Fibroblast of skin of left biceps (primary cell): ENCODE measurements around the gene NDUFB4.
A peak's percentile ranks its signal among the peaks of the same experiment; 100 is the strongest.
"Not testable (repeated sequence)": the region's sequence is repeated elsewhere in the genome, so short reads cannot be mapped to it uniquely, and the experiment has no call there.

Experiments
- DNase-seq, 2 experiments: peaks; one replicate each; pipeline ENCODE4 v3.0.0-alpha.2; 2013; ENCODE audit warnings: low read depth in 2 of 2

Gene NDUFB4

DNA sequence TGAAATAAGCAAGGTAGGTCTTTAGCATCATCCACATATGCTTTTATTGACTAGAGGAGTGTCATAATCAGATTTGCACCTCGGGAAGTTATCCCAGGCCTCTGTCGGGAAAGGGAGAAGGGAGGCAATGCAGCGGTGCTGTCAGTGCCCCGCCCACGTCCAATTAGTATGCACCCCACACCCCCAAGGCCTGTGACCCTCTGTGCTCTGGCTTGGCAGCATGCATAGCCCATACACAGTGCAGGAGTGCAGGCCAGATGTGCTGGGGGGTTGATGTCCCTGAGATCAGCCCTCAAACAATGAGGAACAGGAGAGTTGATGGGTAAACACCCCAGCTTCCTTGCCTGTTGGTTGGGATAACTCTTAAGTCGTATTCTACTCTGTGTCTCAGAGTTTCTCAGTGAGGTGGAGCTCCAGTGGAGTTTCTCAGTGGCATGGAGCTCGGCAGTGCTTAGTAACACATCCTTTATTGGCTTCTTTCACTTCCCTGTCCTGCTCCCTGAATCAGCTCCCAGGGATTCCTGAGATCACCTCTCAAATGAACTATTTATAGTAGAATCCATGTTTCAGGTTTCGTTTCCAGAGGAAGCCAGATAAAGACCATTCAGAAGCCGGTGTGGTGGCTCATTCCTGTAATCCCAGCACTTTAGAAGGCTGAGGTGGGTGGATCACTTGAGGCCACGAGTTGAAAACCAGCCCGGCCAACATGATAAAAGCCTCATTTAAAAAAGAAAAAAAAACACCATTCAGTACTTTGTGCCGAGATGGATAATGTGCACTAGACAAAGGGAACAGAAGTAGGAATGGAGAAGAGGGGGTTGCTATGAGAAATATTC is 26.7 kb upstream of the NDUFB4 start:
- no peak for DNase-seq

DNA sequence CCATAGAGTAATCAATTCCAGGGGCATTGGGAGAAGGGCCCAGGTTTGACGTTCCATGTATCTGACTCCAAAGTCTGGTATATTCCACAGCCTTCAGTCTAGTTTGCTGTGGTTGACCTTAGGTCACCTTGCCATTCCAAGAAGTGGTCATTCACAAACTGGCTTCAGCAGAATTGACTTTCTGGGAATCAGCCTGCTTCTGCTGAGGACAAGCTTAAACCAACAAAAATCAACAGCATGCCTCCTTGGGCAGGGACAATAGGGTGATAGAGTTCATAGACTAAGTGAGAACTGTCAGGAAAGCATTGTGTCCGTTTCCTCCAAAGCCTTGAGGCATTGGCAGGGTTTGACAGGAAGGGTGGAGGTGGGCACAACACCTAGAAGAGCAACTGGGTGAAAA is 24.1 kb upstream of the NDUFB4 start:
- no peak for DNase-seq

DNA sequence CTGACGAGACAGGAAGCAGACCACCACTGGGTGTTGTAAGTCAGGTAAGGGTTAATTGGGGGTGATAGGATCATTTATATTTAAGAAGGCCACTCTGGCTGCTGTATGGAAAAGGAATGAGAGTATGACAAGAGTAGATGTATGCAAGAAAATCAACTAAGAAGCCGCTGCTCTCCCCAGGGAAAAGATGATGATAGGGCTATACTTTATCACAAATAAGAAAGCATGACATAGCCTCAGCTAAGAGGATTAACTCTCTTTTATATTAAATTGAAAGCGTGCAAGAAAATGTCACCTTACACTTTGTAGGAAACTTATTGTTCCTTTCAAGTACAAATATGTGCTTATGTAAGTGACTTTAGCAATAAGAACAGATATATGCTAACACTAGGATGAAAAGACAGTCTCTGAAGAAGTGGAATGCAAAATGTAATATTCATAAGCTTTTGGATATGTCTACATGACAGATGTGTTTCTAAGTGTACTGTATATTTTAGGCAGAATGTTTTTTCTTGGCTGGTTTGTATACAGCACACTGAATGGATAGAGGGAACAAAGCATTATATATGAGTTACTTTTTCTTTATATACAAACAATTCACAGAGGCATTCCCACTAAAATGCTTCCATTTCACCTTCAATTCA is 8.7 kb upstream of the NDUFB4 start:
- DNase-seq, result no peak

DNA sequence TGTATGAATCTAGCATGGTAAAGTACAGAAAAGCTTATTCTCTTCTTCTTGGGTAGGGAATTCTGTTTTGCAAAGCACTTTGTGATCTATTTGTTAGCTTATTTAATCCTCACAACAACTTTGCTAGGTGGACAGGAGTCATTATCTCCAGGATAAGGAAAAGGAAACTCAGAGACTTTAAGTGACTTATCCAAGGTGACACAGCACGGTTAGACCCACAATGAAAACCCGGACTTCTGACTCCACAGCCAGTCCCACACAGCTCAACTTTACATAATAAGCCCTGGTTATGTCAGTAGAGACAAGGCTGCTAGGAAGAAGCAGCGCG is 384 bp upstream of the NDUFB4 start:
- DNase-seq, result no peak

DNA sequence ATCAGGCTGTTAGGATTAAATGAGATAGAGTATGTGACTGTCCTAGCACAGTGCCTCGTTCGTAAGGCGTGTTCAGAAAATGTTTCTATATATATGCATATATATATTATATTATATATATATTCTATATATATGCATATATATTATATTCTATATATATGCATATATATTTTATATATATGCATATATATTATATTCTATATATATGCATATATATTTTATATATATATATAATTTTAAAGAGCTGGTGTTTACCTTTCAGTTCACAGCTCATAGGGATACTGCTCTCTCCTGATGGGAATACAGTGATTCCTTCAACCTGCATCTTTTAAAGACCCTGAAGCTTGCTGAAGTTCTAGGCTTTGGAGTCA is 702 bp downstream of the NDUFB4 start:
- DNase-seq, result no peak

DNA sequence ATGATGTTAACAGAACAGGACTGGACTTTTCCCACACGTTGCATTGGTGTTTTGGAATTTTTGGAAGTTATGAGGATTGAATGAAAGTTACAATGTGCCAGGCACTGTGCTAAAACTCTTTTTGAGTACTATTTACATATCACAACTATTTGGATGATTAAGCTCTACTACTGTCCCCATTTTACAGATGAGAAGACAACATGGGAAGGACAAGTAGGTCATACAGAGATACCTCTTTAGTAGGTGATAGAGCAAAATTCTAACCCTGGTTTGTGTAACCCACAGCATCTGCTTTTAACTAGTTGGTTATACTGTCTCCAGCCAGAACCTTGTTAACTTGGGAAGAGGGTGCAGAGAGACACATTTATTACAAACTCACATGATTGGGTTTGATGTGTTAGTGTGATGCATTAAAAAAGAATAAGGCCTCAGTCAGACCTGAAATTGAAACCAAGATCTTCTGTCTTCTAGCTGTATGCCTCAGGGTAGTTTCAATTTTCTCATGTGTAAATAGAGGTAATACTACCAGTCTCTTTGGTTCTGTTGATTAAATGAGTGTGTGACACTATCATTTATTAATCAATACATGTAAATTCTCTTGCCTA is 1.4 kb downstream of the NDUFB4 start:
- no peak for DNase-seq

DNA sequence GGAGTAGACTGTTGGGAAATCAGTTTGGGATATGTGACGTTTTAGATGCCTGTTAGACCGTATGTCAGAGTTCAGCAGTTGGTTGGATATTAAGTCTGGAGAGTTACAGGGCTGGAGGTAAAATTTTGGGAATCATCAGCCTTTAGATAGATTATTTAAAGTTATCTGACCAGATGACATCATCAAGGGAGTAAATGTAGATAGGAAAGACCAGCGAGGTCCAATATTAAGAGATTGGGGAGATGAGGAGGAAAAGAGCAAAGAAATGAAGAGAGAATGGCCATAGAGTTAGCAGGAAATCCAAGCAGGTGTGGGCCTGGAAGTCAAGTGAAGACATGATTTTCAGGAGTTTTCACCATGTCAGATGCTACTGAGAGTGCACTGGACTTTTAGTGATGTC is 3.1 kb downstream of the NDUFB4 start:
- no peak for DNase-seq

DNA sequence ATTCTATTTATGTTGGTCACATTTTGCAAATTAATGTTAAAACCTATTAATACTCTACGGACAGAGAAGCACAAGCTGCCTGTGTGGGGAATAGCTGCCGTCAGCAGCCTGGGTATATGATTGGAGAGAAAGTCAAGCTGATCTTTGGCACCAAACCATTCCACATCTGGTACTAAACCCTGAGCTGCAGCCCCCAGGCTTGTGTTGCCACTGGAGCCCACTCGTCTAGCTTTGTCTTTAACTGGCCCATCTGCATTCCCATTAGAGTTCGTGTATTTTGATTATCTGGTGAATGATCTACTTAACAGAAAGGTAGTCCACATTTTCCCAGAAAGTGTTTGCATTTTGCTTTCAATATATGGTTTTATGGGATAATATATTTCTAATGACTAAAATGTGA is 5.4 kb downstream of the NDUFB4 start:
- DNase-seq, result no peak

DNA sequence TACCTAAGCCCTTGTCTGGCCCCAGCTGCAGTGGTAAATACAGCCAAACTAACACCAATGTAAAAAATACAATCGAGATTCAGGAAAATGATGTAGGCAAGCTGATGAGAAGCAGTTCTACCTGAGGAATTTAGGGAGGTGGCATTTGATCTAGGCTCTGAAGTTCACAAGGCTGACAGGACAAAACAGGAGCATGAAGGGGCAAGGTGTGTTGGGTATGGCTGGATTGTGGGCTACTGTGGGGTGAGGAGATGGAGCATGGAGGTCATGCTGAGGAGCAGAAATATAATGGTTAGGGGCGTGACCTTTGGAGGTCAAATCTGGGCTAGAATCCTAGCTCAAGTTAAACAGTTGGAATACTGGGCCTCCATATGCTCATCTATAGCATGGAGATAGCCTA is 6.5 kb downstream of the NDUFB4 start:
- DNase-seq, result no peak

DNA sequence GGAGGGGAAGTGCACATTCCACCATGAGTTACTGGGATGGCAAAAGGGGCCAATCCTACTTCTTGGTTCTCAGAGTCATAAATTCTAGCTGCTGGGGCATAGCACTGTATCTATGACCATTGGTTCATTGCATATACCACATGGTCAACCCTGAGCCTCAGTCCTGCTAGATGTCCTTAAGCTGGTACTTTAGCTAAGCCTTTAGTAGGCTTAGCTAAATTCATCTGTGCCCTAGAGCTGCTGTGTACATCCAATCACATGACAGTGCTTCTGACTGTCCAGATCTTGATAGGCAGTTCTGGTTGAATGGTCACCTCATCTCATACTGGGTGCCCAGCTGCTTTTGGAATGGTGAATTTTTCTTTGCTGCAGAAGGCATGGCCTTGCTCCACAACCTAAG is 8.2 kb downstream of the NDUFB4 start:
- DNase-seq, result no peak

DNA sequence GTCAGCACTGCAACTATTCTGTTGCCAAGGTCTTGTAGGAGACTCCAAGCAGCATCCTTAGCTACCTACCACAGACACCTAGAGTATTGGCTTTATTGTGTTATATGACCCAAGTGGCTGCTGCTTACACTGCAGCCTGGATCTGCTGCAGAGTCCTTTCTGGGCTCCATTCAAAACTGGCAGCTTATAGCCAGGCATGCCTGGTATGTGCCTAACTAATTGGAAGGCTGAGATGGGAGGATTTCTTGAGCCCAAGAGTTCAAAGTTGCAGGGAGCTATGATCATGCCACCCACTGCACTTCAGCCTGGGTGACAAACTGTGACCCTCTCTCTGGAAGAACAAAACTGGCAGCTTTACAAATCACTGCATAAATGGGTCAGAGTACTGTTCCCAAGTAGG is 8.6 kb downstream of the NDUFB4 start:
- no peak for DNase-seq

DNA sequence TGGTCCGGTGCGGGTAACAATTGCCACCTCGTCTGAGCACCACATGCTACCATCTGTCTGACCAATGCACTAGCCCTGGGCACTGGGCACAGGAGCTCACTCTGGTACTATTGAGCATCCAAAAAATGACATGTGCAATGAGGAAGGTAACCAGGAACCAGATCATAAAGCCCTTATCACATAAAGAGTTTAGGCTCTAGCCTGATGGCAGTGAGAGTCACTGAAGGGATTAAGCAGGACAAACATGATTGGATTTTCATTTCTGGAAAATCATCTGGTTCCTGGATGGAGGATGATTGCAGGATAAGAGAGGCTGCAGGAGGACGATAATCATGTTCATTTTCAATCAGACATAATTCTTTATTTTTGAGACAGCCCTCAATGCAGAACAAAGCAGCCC is 12.4 kb downstream of the NDUFB4 start:
- DNase-seq, result no peak

DNA sequence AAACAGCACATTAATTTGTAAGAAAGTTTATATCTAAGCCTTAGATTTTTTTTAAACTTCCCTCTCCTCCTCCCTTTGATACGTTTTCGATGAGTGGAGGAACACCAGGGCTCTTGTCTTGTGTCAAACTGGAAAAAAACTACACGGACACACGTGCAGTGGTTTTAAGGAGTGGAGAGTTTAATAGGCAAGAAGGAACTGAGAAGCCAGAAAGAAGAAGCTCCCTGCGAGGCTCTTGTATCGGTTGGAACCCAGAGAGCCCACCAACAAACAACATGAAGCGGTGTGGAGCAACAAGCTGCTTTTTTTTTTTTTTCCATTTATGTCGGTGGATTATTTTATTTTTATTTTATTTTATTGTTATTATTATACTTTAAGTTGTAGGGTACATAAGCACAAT is 18.6 kb downstream of the NDUFB4 start:
- no peak for DNase-seq

DNA sequence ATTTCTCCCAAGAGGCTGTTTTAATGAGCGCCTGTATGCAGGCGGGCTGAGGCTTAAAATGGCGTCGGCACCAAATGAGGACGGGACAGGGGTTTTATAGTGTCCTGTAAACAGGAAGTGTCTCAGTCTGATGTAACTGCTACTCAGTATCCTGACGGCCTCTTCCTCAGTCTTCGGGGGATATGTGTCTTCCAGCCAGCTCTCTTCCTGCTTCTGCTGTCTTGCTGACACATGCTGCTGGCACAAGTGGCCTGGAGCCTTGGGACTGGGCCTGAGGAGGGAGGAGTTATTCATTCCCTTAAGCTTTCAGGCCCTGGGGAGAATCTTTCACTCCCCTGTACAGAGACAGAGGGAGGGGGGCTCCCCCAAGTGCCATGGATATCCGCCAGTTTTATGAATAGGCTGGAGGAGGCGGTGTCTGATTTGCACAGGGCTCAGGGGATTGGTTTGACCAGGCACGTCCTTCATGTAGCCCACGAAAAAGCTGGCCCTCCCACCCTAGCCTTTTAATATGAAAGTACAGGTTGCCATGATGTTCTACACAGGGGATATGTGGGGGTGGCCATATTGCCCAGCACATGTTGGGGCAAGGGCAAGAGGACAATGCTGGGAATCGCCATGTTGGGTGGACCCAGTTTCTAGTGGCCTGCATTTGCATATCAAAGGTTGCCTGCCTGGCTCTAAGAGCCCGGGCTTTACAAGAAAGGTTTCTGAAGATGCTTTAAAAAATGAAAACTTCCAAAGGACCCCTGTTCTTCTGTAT is 19.9 kb downstream of the NDUFB4 start:
- DNase-seq, result peak in 1 of 2 experiments; percentile 41

DNA sequence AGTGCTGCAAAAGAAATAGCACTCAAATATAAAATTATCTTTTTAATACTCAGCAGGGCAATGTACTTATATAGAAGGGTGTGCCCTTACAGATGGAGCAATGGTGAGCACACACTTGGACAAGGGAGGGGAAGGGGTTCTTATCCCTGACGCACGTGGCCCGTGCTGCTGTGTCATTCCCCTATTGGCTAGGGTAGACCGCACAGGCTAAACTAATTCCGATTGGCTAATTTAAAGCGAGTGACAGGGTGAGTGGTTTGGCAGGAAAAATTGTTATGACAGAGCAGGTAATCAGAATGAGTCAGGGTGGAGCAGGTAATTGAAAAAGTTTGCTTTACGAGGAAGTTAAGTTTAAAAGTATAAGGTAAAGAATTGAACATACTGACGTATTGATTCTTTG is 20.6 kb downstream of the NDUFB4 start:
- DNase-seq, result not testable (repeated sequence)

DNA sequence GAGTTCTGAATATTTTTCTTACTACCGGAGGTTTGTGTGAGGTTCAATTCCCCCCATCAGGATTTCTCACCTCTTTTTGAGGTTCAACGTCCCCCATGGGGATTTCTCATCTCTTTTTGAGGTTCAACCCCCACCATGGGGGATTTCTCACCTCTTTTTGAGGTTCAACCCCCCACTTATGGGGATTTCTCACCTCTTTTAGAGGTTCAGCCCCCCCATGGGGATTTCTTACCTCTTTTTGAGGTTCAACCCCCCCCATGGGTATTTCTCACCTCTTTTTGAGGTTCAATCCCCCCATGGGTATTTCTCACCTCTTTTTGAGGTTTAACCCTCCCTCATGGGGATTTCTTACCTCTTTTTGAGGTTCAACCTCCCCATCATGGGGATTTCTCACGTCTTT is 26.3 kb downstream of the NDUFB4 start:
- DNase-seq, result no peak

DNA sequence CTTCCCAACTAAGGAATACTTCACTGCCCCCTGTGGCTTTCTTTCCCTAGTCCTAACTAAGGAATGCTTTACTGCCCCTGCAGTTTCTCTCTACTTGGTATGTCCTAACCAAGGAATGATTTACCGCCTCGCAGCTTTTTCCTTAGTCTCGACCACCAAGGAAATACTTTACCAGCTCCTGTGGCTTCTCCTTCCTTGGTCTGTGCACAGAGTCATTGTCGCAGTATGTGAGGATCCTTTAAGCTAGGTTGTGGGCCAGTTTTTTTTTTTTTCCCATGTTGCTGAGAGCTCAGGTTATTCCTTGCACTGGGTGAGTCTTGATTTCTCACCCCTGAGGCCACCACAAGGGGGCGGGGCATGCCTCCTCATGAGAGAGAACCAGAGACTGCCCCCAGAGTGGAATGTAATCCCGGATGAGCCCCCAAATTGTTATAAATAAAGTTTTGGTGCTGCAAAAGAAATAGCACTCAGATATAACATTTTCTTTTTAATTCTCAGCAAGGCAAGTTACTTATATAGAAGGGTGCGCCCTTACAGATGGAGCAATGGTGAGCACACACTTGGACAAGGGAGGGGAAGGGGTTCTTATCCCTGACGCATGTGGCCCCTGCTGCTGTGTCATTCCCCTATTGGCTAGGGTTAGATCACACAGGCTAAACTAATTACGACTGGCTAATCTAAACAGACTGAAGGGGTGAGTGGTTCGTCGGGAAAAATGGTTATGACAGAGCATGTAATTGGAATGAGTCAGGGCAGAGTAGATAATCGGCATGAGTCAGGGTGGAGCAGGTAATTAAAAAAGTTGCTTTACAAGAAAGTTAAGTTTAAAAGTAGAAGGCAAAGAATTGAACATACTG is 27.0 kb downstream of the NDUFB4 start:
- DNase-seq, result no peak

DNA sequence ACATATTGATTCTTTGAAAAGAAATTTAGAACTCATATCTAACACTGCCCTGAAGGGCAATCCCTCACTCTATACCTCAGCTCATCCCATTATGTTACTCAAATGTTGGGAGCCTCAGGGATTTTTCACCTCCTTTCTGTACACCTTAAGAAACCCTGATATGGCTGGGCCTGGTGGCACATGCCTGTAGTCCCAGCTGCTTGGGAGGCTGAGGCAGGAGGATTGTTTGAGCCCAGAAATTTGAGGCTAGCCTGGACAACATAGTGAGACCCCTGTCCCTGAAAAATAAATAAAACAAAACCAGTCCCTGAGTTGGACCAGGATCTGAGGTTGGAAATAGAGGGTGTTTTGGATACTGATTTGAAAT is 27.6 kb downstream of the NDUFB4 start:
- no peak for DNase-seq

DNA sequence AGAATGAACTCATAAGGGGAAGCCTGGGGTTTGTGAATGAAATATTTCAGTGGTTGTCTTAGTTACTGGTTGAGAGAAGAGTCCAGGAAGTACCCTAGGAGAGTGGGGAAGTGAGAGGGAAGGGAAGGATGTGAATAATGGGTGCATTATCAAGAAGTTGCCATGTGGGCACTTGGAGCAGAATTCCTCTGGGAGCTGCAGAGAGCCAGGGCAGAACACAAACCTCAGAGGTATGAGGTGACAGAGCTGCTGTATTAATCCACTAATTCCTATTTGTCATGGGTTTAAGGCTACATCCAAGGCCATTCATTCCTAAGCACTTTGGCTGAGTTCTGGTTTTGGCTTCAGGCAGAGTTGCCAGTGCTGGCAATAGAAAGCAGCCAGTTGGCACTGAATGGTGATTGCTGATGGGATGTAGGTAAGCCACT is 29.0 kb downstream of the NDUFB4 start:
- no peak for DNase-seq

DNA sequence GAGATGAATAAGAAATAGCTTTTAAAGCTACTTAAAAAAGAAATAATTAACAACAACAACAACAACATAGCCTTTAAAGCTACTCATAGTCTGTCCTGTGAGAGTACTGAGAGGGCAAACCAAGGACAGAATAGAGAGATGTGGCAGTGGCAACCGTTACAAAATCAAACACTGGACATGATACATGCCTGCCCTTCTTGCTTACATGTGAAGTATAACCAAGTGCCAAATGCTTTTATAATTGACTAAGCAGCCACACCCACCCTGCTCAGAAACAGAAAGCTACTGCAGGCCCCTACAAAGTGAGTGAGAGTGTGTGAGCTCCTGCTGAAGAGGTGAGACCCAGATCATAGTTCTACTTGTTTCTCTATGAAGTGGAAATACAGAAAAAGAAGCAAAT is 38.4 kb downstream of the NDUFB4 start:
- DNase-seq, result no peak

DNA sequence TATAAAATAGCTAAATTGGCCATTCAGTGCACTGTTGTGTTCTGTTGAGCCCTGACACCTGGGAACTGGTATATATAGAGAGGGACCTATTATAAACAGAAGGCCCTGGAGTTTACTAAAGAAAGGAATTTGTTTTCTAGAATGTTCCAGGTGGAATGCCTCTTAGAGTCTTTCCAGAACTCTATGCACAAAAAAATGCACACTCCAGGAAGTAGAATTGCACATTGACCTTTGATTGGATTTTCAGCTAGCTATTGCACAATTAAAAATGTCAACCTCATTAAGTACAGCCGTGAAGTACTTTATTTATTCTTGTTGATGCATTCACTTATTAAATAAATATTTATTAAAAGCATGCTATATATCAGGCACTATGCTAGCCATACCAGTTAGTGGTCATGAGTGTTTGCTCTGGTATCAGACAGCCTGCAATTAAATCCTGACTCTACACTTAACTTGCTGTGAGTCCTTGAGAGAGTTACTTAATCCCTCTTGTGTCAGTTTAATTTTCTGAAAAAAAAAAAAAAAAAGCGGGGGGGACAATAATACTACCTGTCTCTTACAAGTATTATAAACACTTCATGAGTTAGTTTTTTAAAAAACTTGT is 40.8 kb downstream of the NDUFB4 start:
- no peak for DNase-seq
